ENCODE results near the gene PRDM10.

DNA sequence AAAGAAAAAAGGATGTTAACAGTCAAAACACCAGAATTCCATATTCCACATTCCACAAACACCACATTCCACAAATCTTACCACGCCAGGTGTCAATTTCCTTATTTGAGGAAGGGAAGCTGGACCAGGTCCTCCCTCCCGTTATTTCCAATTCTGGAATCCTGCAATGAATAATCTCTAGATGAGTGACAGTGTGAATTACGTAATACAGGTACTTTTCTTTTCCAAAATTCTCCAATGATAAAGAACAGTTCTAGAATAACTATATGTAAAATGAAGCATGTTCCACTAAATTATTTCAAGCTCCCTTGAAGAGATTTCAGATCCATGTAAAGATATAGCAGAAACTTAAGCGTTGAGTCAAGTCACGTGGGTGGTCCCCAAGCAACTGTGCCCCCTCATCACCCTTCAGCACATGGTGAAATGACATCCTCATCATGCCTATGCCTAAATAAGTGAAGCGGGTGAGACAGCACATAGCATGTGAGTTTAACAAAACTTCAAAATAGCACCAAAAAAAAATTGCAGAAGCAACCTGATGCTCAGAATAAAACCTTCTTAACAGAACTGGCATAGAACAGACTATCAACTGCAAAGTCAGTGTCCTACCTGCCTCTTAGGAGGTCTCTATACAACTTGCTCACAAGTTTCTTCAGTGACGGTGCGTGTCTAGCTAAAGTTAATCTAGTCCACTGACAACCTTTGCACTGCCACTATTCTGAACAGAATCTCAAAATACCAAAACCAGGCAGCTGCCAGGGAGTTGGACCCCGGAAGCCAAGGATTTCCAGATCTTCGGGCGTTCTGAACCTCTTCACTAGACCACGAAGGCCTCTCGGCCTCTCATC lies 108.1 kb downstream of the PRDM10 start:
- TF ChIP-seq, protein P1, sequence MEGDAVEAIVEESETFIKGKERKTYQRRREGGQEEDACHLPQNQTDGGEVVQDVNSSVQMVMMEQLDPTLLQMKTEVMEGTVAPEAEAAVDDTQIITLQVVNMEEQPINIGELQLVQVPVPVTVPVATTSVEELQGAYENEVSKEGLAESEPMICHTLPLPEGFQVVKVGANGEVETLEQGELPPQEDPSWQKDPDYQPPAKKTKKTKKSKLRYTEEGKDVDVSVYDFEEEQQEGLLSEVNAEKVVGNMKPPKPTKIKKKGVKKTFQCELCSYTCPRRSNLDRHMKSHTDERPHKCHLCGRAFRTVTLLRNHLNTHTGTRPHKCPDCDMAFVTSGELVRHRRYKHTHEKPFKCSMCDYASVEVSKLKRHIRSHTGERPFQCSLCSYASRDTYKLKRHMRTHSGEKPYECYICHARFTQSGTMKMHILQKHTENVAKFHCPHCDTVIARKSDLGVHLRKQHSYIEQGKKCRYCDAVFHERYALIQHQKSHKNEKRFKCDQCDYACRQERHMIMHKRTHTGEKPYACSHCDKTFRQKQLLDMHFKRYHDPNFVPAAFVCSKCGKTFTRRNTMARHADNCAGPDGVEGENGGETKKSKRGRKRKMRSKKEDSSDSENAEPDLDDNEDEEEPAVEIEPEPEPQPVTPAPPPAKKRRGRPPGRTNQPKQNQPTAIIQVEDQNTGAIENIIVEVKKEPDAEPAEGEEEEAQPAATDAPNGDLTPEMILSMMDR (IDR thresholded peaks at IDR 0.05; ENCODE audit: low read depth, low read length), result no peak
- no peak for TF ChIP-seq EZH2phosphoT487 (IDR thresholded peaks at IDR 0.05; ENCODE audit: low read depth)
